NCI-H82 (cell line): ENCODE results near the gene MTHFD1L.
A peak's percentile ranks its signal among the peaks of the same experiment; 100 is the strongest.
"Not testable (repeated sequence)": the region's sequence is repeated elsewhere in the genome, so short reads cannot be mapped to it uniquely, and the experiment has no call there.

ENCODE experiments used
- DNase-seq: peaks from one replicate; lab custom pipeline; 2025; lab: John Stamatoyannopoulos, UW

The MTHFD1L gene

DNA sequence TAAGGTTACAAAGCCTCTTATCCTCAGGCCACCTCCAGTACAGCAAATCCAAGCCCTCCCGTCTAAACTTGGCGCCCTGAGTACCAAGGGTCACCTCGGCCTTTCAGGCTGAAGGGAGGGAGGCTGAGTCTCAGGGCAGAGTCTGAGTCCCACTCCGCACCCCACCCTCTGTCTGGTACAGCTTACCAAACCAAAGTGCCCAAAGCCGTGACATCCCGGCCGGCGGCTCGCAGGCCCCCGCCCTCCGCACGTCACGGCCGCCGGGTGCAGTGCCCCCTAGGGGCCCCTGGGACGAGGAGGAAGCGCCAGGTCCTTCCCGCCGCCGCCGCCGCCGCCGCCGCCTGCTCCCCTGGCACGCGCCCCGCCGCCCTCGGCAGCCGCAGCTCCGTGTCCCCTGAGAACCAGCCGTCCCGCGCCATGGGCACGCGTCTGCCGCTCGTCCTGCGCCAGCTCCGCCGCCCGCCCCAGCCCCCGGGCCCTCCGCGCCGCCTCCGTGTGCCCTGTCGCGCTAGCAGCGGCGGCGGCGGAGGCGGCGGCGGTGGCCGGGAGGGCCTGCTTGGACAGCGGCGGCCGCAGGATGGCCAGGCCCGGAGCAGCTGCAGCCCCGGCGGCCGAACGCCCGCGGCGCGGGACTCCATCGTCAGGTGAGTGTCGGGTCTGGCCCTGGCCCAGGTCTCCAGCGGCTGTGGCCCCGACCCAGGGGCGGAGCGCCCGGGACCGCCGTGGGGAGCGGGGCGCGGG, at the start of gene MTHFD1L:
Gene MTHFD1L, plus strand, starts transcription at position 297 of the 741 bp plus-strand sequence. Its CDS starts 121 bp downstream, at position 418.
- DNase-seq, result peak; percentile 91

GRCh38 chr6:150816554-150816953, 48.9 kb upstream of the MTHFD1L start:
- not testable (repeated sequence) for DNase-seq

GRCh38 chr6:150822932-150823331, 42.6 kb upstream of the MTHFD1L start:
- no peak for DNase-seq

DNA sequence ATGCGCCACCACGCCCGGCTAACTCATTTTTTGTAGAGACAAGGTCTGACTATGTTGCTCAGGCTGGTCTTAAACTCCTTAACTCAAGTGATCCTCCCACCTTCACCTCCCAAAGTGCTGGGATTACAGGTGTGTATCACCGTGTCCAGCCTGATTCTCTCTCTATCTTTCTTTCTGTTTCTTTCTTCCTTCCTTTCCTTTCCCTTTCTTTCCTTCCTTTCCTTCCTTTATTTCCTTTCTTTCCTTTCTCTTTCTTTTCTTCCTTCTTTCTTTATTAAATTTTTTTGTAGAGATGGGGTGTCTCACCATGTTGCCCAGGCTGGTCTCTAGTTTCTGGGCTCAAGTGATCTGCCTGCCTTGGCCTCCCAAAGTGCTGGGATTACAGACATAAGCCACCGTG, 38.7 kb upstream of the MTHFD1L start:
- DNase-seq, result no peak

DNA sequence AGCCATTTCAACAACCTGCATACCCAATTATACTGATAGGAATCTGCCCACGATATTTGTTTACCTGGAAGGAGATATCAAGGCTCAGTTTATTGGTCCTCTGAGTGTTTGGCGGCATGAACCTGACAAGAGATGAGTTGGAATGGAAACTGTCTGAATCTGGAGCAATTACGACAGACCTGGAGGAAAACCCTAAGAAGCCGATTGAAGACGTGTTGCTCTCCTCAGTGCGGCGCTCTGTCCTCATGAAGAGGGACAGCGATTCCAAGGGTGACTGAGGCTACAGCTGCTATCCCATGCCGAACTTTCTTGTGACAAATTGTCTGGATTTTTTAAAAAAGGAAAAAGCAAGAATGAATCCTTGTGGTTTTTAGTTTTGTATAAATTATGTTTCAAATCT, 37.4 kb upstream of the MTHFD1L start:
- peak; percentile 44 for DNase-seq

GRCh38 chr6:150830439-150831165, 34.9 kb upstream of the MTHFD1L start:
- DNase-seq, result no peak

DNA sequence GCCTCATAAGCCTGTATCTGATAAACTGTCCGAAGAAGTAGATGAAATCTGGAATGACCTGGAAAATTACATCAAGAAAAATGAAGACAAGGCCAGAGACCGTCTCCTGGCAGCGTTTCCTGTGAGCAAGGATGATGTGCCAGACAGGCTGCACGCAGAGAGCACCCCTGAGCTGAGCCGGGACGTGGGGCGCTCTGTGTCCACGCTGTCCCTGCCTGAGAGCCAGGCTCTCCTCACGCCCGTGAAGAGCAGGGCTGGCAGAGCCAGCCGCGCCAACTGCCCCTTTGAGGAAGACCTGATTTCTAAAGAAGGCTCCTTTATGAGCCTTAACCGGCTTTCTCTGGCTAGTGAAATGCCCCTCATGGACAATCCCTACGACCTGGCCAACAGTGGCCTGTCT, 33.9 kb upstream of the MTHFD1L start:
- no peak for DNase-seq

DNA sequence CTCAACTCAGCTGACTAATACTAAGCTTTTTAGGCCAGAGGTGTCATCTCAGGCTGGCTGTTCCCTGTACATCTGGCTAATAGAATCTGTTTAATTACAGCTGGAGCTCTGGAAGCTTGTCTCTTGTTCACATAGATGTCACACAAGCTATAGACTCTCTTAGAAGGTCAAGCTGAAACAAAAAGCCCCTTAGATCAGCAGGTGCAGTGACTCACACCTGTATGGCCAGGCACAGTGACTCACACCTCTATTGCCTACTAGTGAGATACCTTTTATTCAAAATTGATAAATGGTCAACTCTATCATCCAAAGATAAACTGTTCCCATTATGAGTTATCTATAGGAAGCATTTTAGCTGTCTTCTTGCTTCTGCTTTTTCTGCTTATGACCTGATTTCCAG, 29.9 kb upstream of the MTHFD1L start:
- DNase-seq, result no peak

GRCh38 chr6:150840185-150840584, 25.3 kb upstream of the MTHFD1L start:
- no peak for DNase-seq

DNA sequence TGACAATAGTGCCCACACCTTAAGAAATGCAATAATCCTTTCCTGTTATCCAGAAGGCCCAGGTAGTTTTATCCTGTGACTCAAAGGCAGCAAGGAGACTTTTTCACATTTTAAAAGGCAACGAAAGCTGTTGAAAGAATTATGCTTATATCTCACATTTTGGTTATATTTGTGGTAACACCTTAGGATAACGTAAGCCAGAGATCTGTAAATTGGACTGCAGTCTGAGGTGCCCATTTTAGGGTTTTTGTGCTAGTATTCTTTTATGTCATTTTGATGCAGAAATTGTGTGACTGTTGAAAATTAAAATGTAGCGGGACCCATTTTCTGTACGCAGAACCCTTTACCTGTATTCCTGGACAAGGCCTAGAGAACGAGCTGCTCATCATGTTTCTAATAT, 24.3 kb upstream of the MTHFD1L start:
- no peak for DNase-seq

DNA sequence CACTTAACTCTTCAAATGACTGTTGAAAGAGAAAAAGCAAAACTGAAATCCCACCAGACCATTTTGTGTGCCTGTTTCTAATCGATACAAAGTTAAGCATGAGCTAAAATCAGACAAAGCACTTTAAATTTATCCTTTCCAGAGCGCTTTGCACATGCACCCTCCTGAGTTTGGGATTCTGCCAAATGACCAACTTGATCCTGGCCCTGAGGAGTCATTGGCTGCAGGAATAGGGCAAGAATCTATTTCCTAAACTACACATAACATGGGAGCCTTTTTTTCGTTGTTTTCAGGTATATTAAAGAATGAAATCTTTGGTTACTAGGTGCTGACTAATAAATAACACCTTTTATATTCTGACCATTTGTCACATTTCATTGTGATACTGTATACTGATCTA, 23.8 kb upstream of the MTHFD1L start:
- DNase-seq, result no peak

GRCh38 chr6:150844371-150844770, 21.1 kb upstream of the MTHFD1L start:
- no peak for DNase-seq

GRCh38 chr6:150846641-150847040, 18.9 kb upstream of the MTHFD1L start:
- no peak for DNase-seq

DNA sequence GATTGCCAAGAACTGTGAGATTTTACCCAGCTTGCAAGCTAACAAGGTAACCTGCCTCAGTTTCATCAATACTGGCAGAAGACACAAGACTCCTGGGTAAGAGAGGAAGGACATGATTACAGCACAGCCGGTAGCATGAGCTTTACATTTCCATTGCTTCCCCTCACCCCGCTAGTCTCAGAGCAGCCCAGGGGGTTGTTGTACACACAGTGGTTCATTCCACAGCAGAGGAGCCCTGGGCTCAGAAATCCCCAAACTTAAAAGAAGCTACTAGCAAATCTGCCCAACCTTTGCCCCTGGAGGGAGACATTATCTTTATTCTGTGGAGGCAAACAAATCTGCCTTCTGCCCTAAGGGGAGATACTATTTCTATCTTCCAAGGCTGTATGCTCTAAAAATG, 17.1 kb upstream of the MTHFD1L start:
- DNase-seq, result no peak

DNA sequence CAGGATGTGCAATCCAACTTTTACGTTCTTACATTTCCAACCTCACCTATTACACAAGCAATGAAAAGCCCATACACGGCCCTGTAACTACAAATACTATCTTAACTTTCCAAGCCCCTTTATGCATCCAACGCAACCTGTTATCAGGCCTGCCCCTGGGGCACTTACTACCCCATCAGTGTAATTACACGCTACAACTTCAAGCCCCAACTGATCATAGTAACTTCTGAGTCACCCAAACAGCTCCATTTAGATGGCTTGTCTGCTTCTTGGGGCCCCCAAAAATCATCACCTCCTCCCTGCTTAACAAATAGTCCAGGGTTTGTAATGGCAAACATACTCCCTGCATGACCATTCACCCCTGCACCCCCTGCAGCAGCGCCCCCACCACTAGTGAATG, 11.1 kb upstream of the MTHFD1L start:
- DNase-seq, result not testable (repeated sequence)

DNA sequence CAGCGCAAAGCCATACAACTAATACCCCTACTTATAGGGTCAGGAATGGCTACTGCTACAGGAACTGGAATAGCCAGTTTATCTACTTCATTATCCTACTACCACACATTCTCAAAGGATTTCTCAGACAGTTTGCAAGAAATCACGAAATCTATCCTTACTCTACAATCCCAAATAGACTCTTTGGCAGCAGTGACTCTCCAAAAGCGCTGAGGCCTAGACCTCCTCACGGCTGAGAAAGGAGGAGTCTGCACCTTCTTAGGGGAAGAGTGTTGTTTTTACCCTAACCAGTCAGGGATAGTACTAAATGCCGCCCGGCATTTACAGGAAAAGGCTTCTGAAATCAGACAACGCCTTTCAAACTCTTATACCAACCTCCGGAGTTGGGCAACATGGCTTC, 10.3 kb upstream of the MTHFD1L start:
- not testable (repeated sequence) for DNase-seq

GRCh38 chr6:150857062-150857944, 8.2 kb upstream of the MTHFD1L start:
- DNase-seq, result no peak

- no peak for DNase-seq
These were observed 7.6 kb upstream of the MTHFD1L start for GRCh38 chr6:150857945-150858308.

GRCh38 chr6:150861448-150862168, 3.9 kb upstream of the MTHFD1L start:
- not testable (repeated sequence) for DNase-seq

GRCh38 chr6:150863213-150863928, 2.1 kb upstream of the MTHFD1L start:
- DNase-seq, result no peak

- no peak for DNase-seq
These were observed 478 bp upstream of the MTHFD1L start for GRCh38 chr6:150865043-150865405.
